GM12878 (cell line): Measurements from ENCODE around the gene MRGPRG. TPM values are rescaled to one million over a fixed set of nuclear protein-coding genes. Genes with fewer than 3 reads are reported as not detected.

Experiments used
- ATAC-seq: fragments of 200-7000 bp; cut with Tn5 transposase; 3 replicates; pipeline ENCODE4 v1.9.1; 2020; ENCODE audit warnings: mild to moderate bottlenecking, moderate library complexity
- BruUV-seq: library from RNA; stranded (reverse); fragments of 400-500 nt; replicated peaks from 2 replicates; lab custom pipeline; 2021; lab: Mats Ljungman, UMichigan
- CTCF ChIA-PET: fragments of 300-600 bp; sonication (Branson Sonifier 250); formaldehyde crosslinking; extraction: SDS; loops from one replicate; lab custom pipeline; 2021; ENCODE audit warnings: inconsistent platforms; lab: Yijun Ruan, JAX
- POLR2A ChIA-PET: fragments of 350-600 bp; formaldehyde crosslinking; extraction: SDS; loops from one replicate; lab custom pipeline; 2021; ENCODE audit warnings: inconsistent platforms; lab: Charles Lee
- RAD21 ChIA-PET: fragments of 300-600 bp; sonication (Branson Sonifier 250); formaldehyde crosslinking; loops from one replicate; lab custom pipeline; 2023; ENCODE audit warnings: antibody characterized with exemption; ENCODE audit not compliant: unreplicated experiment; lab: Charles Lee
- SMC1A ChIA-PET: fragments of 300-600 bp; sonication (Branson Sonifier 250); formaldehyde crosslinking; loops from one replicate; lab custom pipeline; 2023; ENCODE audit not compliant: unreplicated experiment, uncharacterized antibody; lab: Charles Lee
- DNase-seq: peaks from one replicate; pipeline ENCODE4 v3.0.0-alpha.2; 2011; ENCODE audit warnings: low read depth, low spot score
- FAIRE-seq: peaks from 3 replicates; lab custom pipeline; 2011; peaks lifted over from hg19 to GRCh38; lab: Jason Lieb, UNC
- H2AFZ ChIP-seq: 2 replicates; pipeline ENCODE4 v1.6.0; 2011; ENCODE audit warnings: low read depth, low read length, control low read depth; ENCODE audit not compliant: control insufficient read depth
- H3K27ac ChIP-seq: 2 replicates; pipeline ENCODE4 v1.5.1; 2011; ENCODE audit warnings: control low read depth; ENCODE audit not compliant: control insufficient read depth, insufficient read depth
- H3K27me3 ChIP-seq, 2 experiments: replicated peaks in 1 of 2; 2 replicates each; pipeline versions ENCODE4 v1.6.0 to v1.6.1; 2011; ENCODE audit warnings: low read length in 1 of 2; ENCODE audit not compliant: control insufficient read depth in 2 of 2, insufficient read depth in 2 of 2
- H3K36me3 ChIP-seq, 2 experiments: 2 replicates each; pipeline ENCODE4 v1.5.1; 2011; ENCODE audit warnings: low read length in 1 of 2; ENCODE audit not compliant: control insufficient read depth in 2 of 2, insufficient read depth in 2 of 2
- H3K4me1 ChIP-seq: 2 replicates; pipeline ENCODE4 v1.6.1; 2011; ENCODE audit warnings: mild to moderate bottlenecking, low read length, moderate library complexity, mixed read lengths; ENCODE audit not compliant: control insufficient read depth, insufficient read depth
- H3K4me2 ChIP-seq: 2 replicates; pipeline ENCODE4 v1.6.0; 2011; ENCODE audit warnings: control low read depth; ENCODE audit not compliant: control insufficient read depth, insufficient read depth
- H3K4me3 ChIP-seq: fragments of 200-600 bp; sonication (generic); 2 replicates; pipeline ENCODE4 v1.5.1; 2016
- H3K79me2 ChIP-seq: 2 replicates; pipeline ENCODE4 v1.6.0; 2011; ENCODE audit warnings: low read length; ENCODE audit not compliant: control insufficient read depth, insufficient read depth
- H3K9ac ChIP-seq: 2 replicates; pipeline ENCODE4 v1.8.0; 2011; ENCODE audit warnings: low read length, control low read depth, mixed read lengths; ENCODE audit not compliant: control insufficient read depth, insufficient read depth
- H3K9me3 ChIP-seq: replicated peaks from 3 replicates; pipeline ENCODE4 v1.5.1; 2011; ENCODE audit warnings: mild to moderate bottlenecking, low read length; ENCODE audit not compliant: control insufficient read depth, insufficient read depth
- H4K20me1 ChIP-seq: 2 replicates; pipeline ENCODE4 v1.6.0; 2011; ENCODE audit not compliant: control insufficient read depth, insufficient read depth
- ATF2 ChIP-seq: IDR thresholded peaks from 2 replicates; pipeline ENCODE4 v1.6.1; 2012; ENCODE audit warnings: low read length, inconsistent platforms
- ELK1 ChIP-seq: IDR thresholded peaks from 2 replicates; pipeline ENCODE4 v1.6.1; 2012; ENCODE audit warnings: low read depth, low read length, improper control_type of control experiment
- EP300 ChIP-seq, 2 experiments: fragments of 150-350 bp in 1 of 2; IDR thresholded peaks; 2 replicates each; pipeline ENCODE4 v1.6.1; 2011 to 2012; ENCODE audit warnings: low read depth in 2 of 2, low read length in 2 of 2, borderline replicate concordance in 1 of 2, improper control_type of control experiment in 1 of 2, inconsistent platforms in 1 of 2; ENCODE audit not compliant: control insufficient read depth in 1 of 2
- ESRRA ChIP-seq: IDR thresholded peaks from 2 replicates; pipeline ENCODE4 v1.6.1; 2012; ENCODE audit warnings: mild to moderate bottlenecking, low read length, improper control_type of control experiment
- JUNB ChIP-seq: IDR thresholded peaks from 2 replicates; pipeline ENCODE4 v1.6.1; 2016; ENCODE audit warnings: antibody characterized with exemption, mild to moderate bottlenecking
- WRNIP1 ChIP-seq: IDR thresholded peaks from 2 replicates; pipeline ENCODE4 v1.6.1; 2011; ENCODE audit warnings: low read depth, low read length, improper control_type of control experiment, borderline replicate concordance
- in situ Hi-C: fragments of 300-500 bp; cut with MboI; formaldehyde crosslinking; loops from 9 replicates; pipeline ENCODE4 v1.14.3; 2018; ENCODE audit warnings: mixed read lengths
- intact Hi-C: fragments of 100-400 bp; cut with micrococcal nuclease; formaldehyde crosslinking; loops from one replicate; pipeline ENCODE4 v1.14.2; 2022; ENCODE audit not compliant: unreplicated experiment
- polyA plus RNA-seq, 11 experiments: library from polyadenylated mRNA; depleted of rRNA in 4 of 11; unstranded in 6 of 11; stranded (reverse) in 5 of 11; fragments of >200 nt; fragmentation: Nextera tagmentation in 4 of 11; fragmentation: Illumina TruSeq in 1 of 11; extraction: Ambion mirVana in 4 of 11; extraction: Trizol in 1 of 11; gene quantifications; 1 replicate in 1 of 11; 2 replicates in 10 of 11; pipeline versions ENCODE4 v1.2.1 to v1.2.3, GENCODE V29; 2011 to 2016; ENCODE audit warnings: inconsistent platforms in 2 of 11, missing spikeins in 2 of 11, low read depth in 1 of 11
- total RNA-seq, 4 experiments: library from RNA; depleted of rRNA in 3 of 4; stranded (reverse); fragments of >200 nt in 3 of 4; fragmentation: Illumina TruSeq in 1 of 4; extraction: Trizol in 1 of 4; gene quantifications; 2 replicates each; pipeline versions ENCODE4 v1.2.1 to v1.2.3, GENCODE V29; 2013 to 2021
- TF ChIP-seq, protein P1 (sequence below): fragments of 450-650 bp; formaldehyde crosslinking; IDR thresholded peaks from 2 replicates; pipeline ENCODE4 v1.4.0; 2020; ENCODE audit warnings: mild to moderate bottlenecking, moderate library complexity

The MRGPRG gene
- total and polyA plus RNA-seq, 10 of the 15 experiments (the other 5 are each of a cell fraction or from before 2014, with no cell fraction given): not detected

- no TSS peak for BruUV-seq
These were observed 26.5 kb upstream of the MRGPRG start for GRCh38 chr11:3245071-3245470.

More at GRCh38 chr11:3245071-3245470, 26.5 kb upstream of the MRGPRG start:
- no peaks in the 10 kb centered on the region for H3K4me1 ChIP-seq
- POLR2A ChIA-PET: no interaction called here
- intact Hi-C loops: no loop called here
- DNase-seq: no peak
- H3K27me3 ChIP-seq: no peaks in the 10 kb centered on the region
- H3K4me2 ChIP-seq: no peak overlapping the region
- no peaks in the 10 kb centered on the region for H3K9me3 ChIP-seq
- H3K27ac ChIP-seq: no peak overlapping the region
- TF ChIP-seq ESRRA: no peak
- no peak for TF ChIP-seq ELK1
- no peak for TF ChIP-seq JUNB
- no peak for TF ChIP-seq EP300 (IDR thresholded peaks at IDR 0.05; ENCODE audit: borderline replicate concordance in 1 of 2, control insufficient read depth in 1 of 2, low read depth in 2 of 2, low read length in 2 of 2)
- TF ChIP-seq, protein P1, sequence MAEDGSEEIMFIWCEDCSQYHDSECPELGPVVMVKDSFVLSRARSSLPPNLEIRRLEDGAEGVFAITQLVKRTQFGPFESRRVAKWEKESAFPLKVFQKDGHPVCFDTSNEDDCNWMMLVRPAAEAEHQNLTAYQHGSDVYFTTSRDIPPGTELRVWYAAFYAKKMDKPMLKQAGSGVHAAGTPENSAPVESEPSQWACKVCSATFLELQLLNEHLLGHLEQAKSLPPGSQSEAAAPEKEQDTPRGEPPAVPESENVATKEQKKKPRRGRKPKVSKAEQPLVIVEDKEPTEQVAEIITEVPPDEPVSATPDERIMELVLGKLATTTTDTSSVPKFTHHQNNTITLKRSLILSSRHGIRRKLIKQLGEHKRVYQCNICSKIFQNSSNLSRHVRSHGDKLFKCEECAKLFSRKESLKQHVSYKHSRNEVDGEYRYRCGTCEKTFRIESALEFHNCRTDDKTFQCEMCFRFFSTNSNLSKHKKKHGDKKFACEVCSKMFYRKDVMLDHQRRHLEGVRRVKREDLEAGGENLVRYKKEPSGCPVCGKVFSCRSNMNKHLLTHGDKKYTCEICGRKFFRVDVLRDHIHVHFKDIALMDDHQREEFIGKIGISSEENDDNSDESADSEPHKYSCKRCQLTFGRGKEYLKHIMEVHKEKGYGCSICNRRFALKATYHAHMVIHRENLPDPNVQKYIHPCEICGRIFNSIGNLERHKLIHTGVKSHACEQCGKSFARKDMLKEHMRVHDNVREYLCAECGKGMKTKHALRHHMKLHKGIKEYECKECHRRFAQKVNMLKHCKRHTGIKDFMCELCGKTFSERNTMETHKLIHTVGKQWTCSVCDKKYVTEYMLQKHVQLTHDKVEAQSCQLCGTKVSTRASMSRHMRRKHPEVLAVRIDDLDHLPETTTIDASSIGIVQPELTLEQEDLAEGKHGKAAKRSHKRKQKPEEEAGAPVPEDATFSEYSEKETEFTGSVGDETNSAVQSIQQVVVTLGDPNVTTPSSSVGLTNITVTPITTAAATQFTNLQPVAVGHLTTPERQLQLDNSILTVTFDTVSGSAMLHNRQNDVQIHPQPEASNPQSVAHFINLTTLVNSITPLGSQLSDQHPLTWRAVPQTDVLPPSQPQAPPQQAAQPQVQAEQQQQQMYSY: no peak
- TF ChIP-seq ATF2: no peak
- TF ChIP-seq WRNIP1: no peak
- TF ChIP-seq, all 136 proteins: peak for 0
- Histone ChIP-seq H4K20me1 (no peaks in the 10 kb centered on the region), H3K79me2 (no peaks in the 10 kb centered on the region), H3K4me3 (no peak overlapping the region), H3K9ac (no peak overlapping the region), H2AFZ (no peak overlapping the region), H3K36me3 (no peaks in the 10 kb centered on the region)
- no peak for ATAC-seq
- no peak for FAIRE-seq
- ChIA-PET SMC1A (interaction anchor here (1.1 kb wide), 1 partner anchor 131 kb away, joined by 3 read pairs; no protein-coding TSS in a partner anchor), RAD21 (no interaction called here), CTCF (no interaction called here)
- in situ Hi-C loops: loop anchor here (10.0 kb wide), 1 partner anchor 130 kb away; the partner anchor contains the start of gene ZNF195
